Natural killer cell treated with Interleukin-12 subunit alpha and Interleukin-12 subunit beta and Interleukin-15 and Interleukin-18, amount 100 ng/mL, for 72 hours (primary cell): ENCODE measurements around the gene RNU6-9. TPM values are rescaled to one million over a fixed set of nuclear protein-coding genes. Genes with fewer than 3 reads are reported as not detected.

Source experiments
- ATAC-seq, 2 donors: fragments of 150-1000 bp; cut with Tn5 transposase in 1 of 2; sonication (Bioruptor Pico), chemical (Tn5 transposase) in 1 of 2; 2 replicates each; pipeline ENCODE4 v1.10.0; 2021
- DNase-seq: peaks from one replicate; pipeline ENCODE4 v3.0.0; 2022; ENCODE audit warnings: low spot score
- H3K27ac Mint-ChIP-seq, 2 donors: 1 replicate in 1 of 2; 2 replicates in 1 of 2; pipeline ENCODE4 v1.8.0; 2022; ENCODE audit warnings: mixed read lengths in 2 of 2, mild to moderate bottlenecking in 1 of 2, moderate library complexity in 1 of 2
- H3K27me3 Mint-ChIP-seq, 2 donors: 1 replicate in 1 of 2; 2 replicates in 1 of 2; pipeline ENCODE4 v1.8.0; 2022; ENCODE audit warnings: mixed read lengths in 2 of 2
- H3K36me3 Mint-ChIP-seq: one replicate; pipeline ENCODE4 v1.8.0; 2022; ENCODE audit warnings: mixed read lengths
- H3K4me1 Mint-ChIP-seq, 2 donors: 1 replicate in 1 of 2; 2 replicates in 1 of 2; pipeline ENCODE4 v1.8.0; 2022; ENCODE audit warnings: low read depth in 2 of 2, mixed read lengths in 2 of 2, mild to moderate bottlenecking in 1 of 2
- H3K4me3 Mint-ChIP-seq: one replicate; pipeline ENCODE4 v1.8.0; 2022; ENCODE audit warnings: mixed read lengths
- H3K9me3 Mint-ChIP-seq: 2 replicates; pipeline ENCODE4 v1.8.0; 2022; ENCODE audit warnings: mixed read lengths
- total RNA-seq, 2 donors: library from RNA; stranded (reverse); gene quantifications; one replicate each; pipeline ENCODE4 v1.2.3, GENCODE V29; 2022

RNU6-9 gene
- total RNA-seq, 2 donors from 2014 or later, result not detected

- Mint-ChIP-seq H3K9me3 (no peaks in the 10 kb centered on the region), H3K36me3 (no peaks in the 10 kb centered on the region), H3K4me3 (no peak overlapping the region), H3K27me3 (peaks cover 0 to 6% of the 10 kb centered on the region in 2 donors), H3K27ac (no peak overlapping the region), H3K4me1 (peaks cover 9 to 12% of the 10 kb centered on the region in 2 donors)
- DNase-seq (no peak), ATAC-seq (no peak)
Observed at GRCh38 chr19:918481-919198, 25.4 kb downstream of the RNU6-9 start.

DNA sequence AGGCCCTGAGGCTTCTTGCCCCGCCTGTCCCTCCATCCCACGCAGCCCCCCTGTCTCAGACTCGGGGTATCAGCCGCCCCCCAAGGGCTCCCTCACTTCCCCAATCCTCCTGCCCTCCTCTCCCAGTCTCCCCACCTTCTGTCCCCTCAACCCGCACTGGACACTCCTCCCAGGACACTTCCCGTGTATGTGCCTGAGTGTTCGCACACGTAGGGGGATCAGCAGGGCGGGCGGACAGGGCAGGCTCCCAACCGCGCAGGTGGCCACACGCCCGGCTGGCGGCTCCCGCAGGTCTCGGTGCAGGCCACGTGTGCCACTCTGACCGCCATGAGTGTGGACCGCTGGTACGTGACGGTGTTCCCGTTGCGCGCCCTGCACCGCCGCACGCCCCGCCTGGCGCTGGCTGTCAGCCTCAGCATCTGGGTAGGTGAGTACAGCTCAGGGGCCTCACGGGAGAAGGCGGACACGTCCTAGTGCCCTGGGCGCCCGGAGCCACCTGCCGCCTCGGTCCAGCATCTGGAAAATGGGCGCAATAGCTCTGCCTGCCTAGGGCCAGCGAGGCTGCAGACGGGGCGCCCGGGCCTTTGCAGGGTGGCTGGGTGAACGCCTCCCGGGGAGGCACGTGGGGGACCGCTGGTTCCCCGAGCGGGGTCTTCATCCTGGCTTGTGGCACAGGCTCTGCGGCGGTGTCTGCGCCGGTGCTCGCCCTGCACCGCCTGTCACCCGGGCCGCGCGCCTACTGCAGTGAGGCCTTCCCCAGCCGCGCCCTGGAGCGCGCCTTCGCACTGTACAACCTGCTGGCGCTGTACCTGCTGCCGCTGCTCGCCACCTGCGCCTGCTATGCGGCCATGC lies 26.1 kb downstream of the RNU6-9 start:
- Mint-ChIP-seq H3K27ac (no peak overlapping the region), H3K4me3 (no peak overlapping the region), H3K36me3 (no peaks in the 10 kb centered on the region), H3K4me1 (peaks cover 9 to 10% of the 10 kb centered on the region in 2 donors), H3K9me3 (no peaks in the 10 kb centered on the region), H3K27me3 (peaks cover 0 to 6% of the 10 kb centered on the region in 2 donors)
- ATAC-seq, result peak in 1 of 2 donors; percentile 1
- no peak for DNase-seq

DNA sequence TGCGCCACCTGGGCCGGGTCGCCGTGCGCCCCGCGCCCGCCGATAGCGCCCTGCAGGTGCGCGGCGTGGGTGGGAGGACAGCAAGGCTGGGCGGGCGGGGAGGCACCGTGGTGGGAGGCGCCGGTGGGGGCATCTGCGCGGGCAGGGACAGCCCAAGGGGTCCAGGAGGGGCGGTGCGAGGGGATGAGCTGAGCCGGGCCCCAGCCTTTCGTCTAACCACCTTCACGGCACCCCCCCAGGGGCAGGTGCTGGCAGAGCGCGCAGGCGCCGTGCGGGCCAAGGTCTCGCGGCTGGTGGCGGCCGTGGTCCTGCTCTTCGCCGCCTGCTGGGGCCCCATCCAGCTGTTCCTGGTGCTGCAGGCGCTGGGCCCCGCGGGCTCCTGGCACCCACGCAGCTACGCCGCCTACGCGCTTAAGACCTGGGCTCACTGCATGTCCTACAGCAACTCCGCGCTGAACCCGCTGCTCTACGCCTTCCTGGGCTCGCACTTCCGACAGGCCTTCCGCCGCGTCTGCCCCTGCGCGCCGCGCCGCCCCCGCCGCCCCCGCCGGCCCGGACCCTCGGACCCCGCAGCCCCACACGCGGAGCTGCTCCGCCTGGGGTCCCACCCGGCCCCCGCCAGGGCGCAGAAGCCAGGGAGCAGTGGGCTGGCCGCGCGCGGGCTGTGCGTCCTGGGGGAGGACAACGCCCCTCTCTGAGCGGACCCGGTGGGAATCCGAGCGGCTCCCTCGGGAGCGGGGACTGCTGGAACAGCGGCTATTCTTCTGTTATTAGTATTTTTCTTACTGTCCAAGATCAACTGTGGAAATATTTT lies 27.0 kb downstream of the RNU6-9 start:
- no peaks in the 10 kb centered on the region for H3K27me3 Mint-ChIP-seq
- peaks cover 9 to 10% of the 10 kb centered on the region in 2 donors for H3K4me1 Mint-ChIP-seq
- H3K9me3 Mint-ChIP-seq, result no peaks in the 10 kb centered on the region
- ATAC-seq (peak; percentile 41 to 56), DNase-seq (peak; percentile 70)
- H3K27ac Mint-ChIP-seq, result peak overlapping the region in 1 of 2 donors; percentile 37
- H3K4me3 Mint-ChIP-seq, result peak overlapping the region; percentile 80
- H3K36me3 Mint-ChIP-seq, result no peaks in the 10 kb centered on the region

GRCh38 chr19:924553-925086 lies 31.3 kb downstream of the RNU6-9 start:
- H3K27ac Mint-ChIP-seq, result peak overlapping the region; percentile 46 to 56
- peak overlapping the region; percentile 75 for H3K4me3 Mint-ChIP-seq
- H3K9me3 Mint-ChIP-seq, result no peaks in the 10 kb centered on the region
- DNase-seq (no peak), ATAC-seq (peak in 1 of 2 donors; percentile 2)
- no peaks in the 10 kb centered on the region for H3K36me3 Mint-ChIP-seq
- no peaks in the 10 kb centered on the region for H3K27me3 Mint-ChIP-seq
- peaks cover 9 to 10% of the 10 kb centered on the region in 2 donors for H3K4me1 Mint-ChIP-seq

DNA sequence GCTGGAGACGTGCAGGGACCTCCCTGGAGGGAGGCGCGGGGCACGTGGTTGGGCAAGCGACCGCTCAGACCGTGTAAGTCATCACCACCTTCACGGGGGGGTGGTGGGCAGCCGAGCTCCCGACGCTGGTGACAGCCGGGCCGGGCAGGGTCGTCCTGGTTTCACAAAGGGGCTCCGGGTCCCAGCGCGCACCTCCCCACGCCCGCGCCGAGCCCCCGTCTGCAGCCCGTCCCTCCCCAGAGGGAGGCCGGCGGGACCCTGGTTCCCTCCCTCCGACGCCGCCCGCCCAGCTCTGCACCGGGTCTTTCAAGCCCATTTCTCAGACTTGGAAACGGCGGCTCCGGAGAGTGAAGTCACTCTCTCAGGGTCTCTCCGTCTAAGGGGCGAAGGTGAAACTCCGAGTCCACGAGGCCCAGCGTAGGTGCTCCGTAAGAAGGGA lies 31.8 kb downstream of the RNU6-9 start:
- DNase-seq (peak; percentile 81), ATAC-seq (peak; percentile 78 to 80)
- peak overlapping the region; percentile 46 to 56 for H3K27ac Mint-ChIP-seq

DNA sequence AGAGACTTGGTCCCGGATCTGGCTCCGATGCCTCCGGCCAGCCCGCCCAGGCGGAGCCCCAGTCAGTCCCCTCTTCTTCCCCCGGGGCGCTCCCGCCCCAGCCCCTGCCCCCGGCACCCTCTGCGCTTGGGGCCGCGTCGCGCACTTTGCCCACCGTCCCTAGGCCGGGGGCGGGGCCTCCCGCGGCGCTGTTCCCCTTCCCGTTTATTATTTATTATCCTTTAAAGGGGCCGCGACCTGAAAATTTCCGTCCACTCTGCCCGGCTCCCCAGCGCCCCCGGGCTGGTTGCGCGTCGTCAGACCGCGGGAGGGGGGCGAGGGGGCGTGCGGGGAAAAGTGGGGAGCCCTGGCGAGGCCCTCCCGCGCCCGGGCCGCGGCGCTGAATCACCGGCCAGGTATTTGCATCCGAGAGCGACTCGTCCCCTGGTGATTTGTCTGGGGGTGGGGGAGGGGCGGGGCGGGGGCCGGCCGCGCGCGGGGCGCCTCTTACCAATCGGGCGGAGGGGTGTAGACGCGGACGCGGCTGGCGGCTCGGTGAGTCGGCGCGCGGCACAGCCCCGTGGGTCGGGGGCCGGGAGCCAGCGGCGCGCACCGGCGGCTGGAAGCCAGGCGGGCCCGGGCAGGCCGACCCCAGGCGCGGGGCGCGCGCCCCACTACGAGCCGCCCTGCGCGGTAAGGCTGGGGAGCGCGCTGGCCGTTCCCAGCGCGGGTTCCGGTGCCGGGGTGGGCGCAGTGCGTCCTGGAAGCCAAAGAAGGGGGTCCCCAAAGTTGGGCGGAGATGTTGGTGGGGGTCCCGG lies 32.4 kb downstream of the RNU6-9 start, which contains the start of gene ARID3A:
ARID3A (plus strand) TSS at position 510 of the 797 bp plus-strand sequence. CDS start 3,494 bp downstream, outside the sequence.
- Mint-ChIP-seq H3K4me1 (peaks cover 9% of the 10 kb centered on the region in 2 donors), H3K36me3 (no peaks in the 10 kb centered on the region), H3K27me3 (no peaks in the 10 kb centered on the region), H3K9me3 (no peaks in the 10 kb centered on the region), H3K27ac (peak within 1 kb of the TSS; percentile 46 to 56), H3K4me3 (peak within 1 kb of the TSS; percentile 82)
- ATAC-seq (peak; percentile 83 to 85), DNase-seq (peak; percentile 83)

More for the DNA sequence above, 31.8 kb downstream of the RNU6-9 start:
- Mint-ChIP-seq H3K4me3 (peak overlapping the region; percentile 75), H3K27me3 (no peaks in the 10 kb centered on the region), H3K9me3 (no peaks in the 10 kb centered on the region), H3K4me1 (peaks cover 9 to 10% of the 10 kb centered on the region in 2 donors), H3K36me3 (no peaks in the 10 kb centered on the region)

DNA sequence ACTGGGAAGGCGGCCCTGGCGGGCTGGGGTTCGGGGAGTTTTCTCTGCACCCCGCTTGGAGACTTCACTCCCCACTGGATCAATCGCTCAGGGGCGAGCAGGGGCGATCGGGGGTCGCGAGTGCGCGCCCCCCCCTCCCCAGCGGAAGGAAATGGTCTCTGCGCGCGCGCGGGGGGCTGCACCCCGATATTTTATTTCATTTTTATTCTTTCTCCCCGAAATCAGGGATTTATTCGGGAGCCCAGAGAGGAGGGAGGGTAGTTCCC lies 33.0 kb downstream of the RNU6-9 start:
- no peaks in the 10 kb centered on the region for H3K27me3 Mint-ChIP-seq
- H3K27ac Mint-ChIP-seq, result peak overlapping the region; percentile 18 to 56
- no peaks in the 10 kb centered on the region for H3K9me3 Mint-ChIP-seq
- ATAC-seq, result no peak
- peaks cover 6 to 7% of the 10 kb centered on the region in 2 donors for H3K4me1 Mint-ChIP-seq
- no peaks in the 10 kb centered on the region for H3K36me3 Mint-ChIP-seq
- peak overlapping the region; percentile 82 for H3K4me3 Mint-ChIP-seq
- no peak for DNase-seq

DNA sequence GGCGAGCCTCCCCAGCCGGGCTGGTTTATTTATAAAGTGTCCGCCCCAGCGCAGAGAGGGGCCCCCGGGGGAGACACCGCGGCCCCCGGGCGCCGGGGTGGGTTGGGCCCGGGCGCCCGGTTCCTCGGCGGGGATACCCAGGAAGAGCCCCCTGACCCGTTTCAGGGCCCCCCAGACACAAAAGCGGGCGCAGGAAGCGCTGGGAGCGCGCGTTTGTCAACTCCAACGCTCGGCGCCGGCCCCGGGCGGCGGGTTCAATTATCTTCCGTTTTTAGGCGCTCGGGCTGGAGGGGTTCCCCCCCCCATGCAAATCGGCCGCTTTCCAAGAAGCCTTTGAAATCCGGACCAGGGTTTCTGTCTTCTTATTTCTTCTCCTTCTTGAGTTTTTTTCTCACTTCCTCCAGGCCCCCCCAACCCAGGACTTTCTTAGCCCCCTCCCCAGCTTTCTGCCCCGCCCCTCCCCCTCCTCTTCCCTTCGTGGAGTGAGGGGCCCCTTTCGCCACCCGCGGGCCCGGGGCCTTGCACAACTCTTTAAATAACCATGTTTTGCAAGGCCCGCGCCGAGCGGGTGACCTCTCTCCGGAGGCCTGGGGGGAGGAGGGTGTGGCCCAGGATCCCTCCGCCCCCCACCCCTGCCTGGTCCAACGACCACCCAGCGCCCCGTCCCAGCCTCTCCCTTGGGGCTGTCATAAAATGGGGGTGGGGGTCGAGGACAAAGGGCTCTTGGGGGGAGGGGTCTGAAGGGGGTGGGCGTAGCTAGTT lies 33.5 kb downstream of the RNU6-9 start:
- no peaks in the 10 kb centered on the region for H3K36me3 Mint-ChIP-seq
- no peaks in the 10 kb centered on the region for H3K9me3 Mint-ChIP-seq
- DNase-seq, result peak; percentile 73
- H3K4me3 Mint-ChIP-seq, result peak overlapping the region; percentile 82
- peaks cover 3% of the 10 kb centered on the region in 2 donors for H3K4me1 Mint-ChIP-seq
- ATAC-seq, result peak in 1 of 2 donors; percentile 51
- H3K27ac Mint-ChIP-seq, result peak overlapping the region; percentile 18 to 56
- no peaks in the 10 kb centered on the region for H3K27me3 Mint-ChIP-seq

DNA sequence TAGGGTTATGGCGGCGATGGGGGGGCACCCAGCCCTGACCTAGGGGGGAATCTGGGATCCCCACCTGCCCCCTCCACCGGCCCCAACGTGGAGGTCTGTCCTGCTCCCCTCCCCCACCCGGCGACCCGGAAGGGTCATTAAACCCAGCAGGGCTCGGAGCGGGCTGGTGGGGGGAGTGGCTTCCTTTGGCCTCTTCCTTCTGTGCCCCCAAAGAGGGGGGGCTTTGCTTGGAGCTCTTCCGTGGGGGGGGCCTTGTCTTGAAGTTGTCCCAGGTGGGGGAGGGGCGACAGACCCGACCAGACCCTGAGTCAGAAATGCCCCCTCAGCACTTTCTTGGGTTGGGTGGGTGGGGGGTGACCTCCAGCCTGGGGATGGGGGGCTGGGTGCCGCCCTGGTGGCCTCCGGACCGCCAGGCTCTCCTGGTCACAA lies 34.1 kb downstream of the RNU6-9 start:
- Mint-ChIP-seq H3K4me1 (no peaks in the 10 kb centered on the region), H3K9me3 (no peaks in the 10 kb centered on the region), H3K27me3 (no peaks in the 10 kb centered on the region), H3K4me3 (peak overlapping the region; percentile 6), H3K27ac (no peak overlapping the region), H3K36me3 (no peaks in the 10 kb centered on the region)
- no peak for DNase-seq
- ATAC-seq, result no peak

DNA sequence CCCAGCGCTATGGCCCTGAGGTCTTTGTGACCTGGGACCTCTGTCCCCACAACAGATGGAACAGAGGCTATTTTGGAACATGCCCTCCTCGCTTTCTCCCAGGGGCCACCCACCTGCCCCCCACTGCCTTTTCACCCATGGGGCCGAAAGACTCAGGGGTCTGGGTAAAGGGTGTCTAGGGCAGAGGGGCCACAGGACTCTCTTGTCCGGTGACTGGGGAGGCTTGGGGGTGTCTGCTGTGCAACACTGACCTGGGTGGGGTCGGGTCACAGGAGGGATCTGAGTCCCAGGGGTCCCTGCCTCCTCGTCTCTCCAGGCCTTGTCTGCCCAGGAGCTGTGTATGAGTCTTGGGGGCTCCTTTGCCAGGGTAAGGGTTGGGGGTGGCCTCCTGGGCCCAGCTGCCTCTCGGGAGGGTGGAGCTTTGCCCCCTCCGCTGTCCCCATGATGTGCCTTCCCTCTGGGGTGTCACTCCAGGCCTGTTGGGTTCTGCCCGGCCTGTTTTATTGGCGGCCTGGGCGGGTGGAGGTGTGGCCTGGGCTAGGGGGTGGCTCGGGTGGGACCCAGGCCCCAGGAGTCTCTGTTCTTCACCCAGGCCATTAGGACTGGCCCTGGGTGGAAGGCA lies 34.6 kb downstream of the RNU6-9 start:
- DNase-seq (no peak), ATAC-seq (no peak)
- Mint-ChIP-seq H3K27me3 (no peaks in the 10 kb centered on the region), H3K9me3 (no peaks in the 10 kb centered on the region), H3K4me3 (peak overlapping the region; percentile 6), H3K27ac (no peak overlapping the region), H3K36me3 (no peaks in the 10 kb centered on the region), H3K4me1 (peaks cover 0 to 3% of the 10 kb centered on the region in 2 donors)

GRCh38 chr19:928471-929202 lies 35.4 kb downstream of the RNU6-9 start:
- no peak for DNase-seq
- Mint-ChIP-seq H3K9me3 (no peaks in the 10 kb centered on the region), H3K27me3 (no peaks in the 10 kb centered on the region), H3K4me3 (no peak overlapping the region), H3K36me3 (no peaks in the 10 kb centered on the region), H3K4me1 (peaks cover 0 to 5% of the 10 kb centered on the region in 2 donors), H3K27ac (no peak overlapping the region)
- ATAC-seq, result no peak
